ENCODE results near the gene EBF3.

- TF ChIP-seq POLR2AphosphoS5 (IDR thresholded peaks at IDR 0.05; ENCODE audit: low read depth, low read length) = no peak
- no peak for TF ChIP-seq CTCF (IDR thresholded peaks at IDR 0.05)
- no peak for TF ChIP-seq REST (IDR thresholded peaks at IDR 0.05; ENCODE audit: insufficient read depth in 1 of 2, low read depth in 2 of 2, low read length in 1 of 2)
Observed at GRCh38 chr10:129866894-129867293, 97.2 kb downstream of the EBF3 start.
